Panc1 (cell line): Measurements from ENCODE around the gene FBRSL1. TPM values are rescaled to one million over a fixed set of nuclear protein-coding genes. Genes with fewer than 3 reads are reported as not detected.

Source experiments
- ATAC-seq: fragments of 200-7000 bp; cut with Tn5 transposase; 2 replicates; pipeline ENCODE4 v1.9.1; 2020; ENCODE audit warnings: mild to moderate bottlenecking, moderate library complexity
- BruUV-seq: library from RNA; stranded (reverse); fragments of 400-500 nt; replicated peaks from 2 replicates; lab custom pipeline; 2021; lab: Mats Ljungman, UMichigan
- CTCF ChIA-PET: fragments of 300-600 bp; sonication (Branson Sonifier 250); formaldehyde crosslinking; loops from one replicate; lab custom pipeline; 2022; ENCODE audit warnings: antibody characterized with exemption; lab: Charles Lee
- POLR2A ChIA-PET: fragments of 300-600 bp; sonication (Branson Sonifier 250); formaldehyde crosslinking; loops from one replicate; lab custom pipeline; 2022; ENCODE audit warnings: antibody characterized with exemption; lab: Charles Lee
- DNase-seq: peaks from one replicate; pipeline ENCODE4 v3.0.0-alpha.2; 2010; ENCODE audit warnings: low read depth, low spot score
- H3K27ac ChIP-seq: 2 replicates; pipeline ENCODE4 v1.5.1; 2011; ENCODE audit warnings: mild to moderate bottlenecking, low read length, inconsistent platforms
- H3K27me3 ChIP-seq: fragments of 200-500 bp; sonication (Bioruptor generic); 2 replicates; pipeline ENCODE4 v1.6.0; 2014; ENCODE audit warnings: low read length, inconsistent platforms; ENCODE audit not compliant: control insufficient read depth, insufficient read depth
- H3K36me3 ChIP-seq: fragments of 200-500 bp; sonication (Bioruptor generic); 2 replicates; pipeline ENCODE4 v1.5.1; 2014; ENCODE audit warnings: inconsistent platforms, mild to moderate bottlenecking, low read length, moderate library complexity; ENCODE audit not compliant: control insufficient read depth, insufficient read depth
- H3K4me1 ChIP-seq: 2 replicates; pipeline ENCODE4 v1.5.1; 2011; ENCODE audit warnings: inconsistent platforms, mild to moderate bottlenecking, low read length, moderate library complexity; ENCODE audit not compliant: control insufficient read depth, insufficient read depth
- H3K4me3 ChIP-seq, 2 experiments: 2 replicates each; pipeline ENCODE4 v1.5.1; 2011 to 2012; ENCODE audit warnings: low read depth in 2 of 2, low read length in 2 of 2, mild to moderate bottlenecking in 2 of 2, inconsistent platforms in 1 of 2, moderate library complexity in 1 of 2
- H3K9me3 ChIP-seq: fragments of 200-500 bp; sonication (Bioruptor generic); 2 replicates; pipeline ENCODE4 v1.5.1; 2014; ENCODE audit warnings: low read depth, mild to moderate bottlenecking, inconsistent platforms, low read length, moderate library complexity; ENCODE audit not compliant: control insufficient read depth, insufficient read depth
- POLR2AphosphoS5 ChIP-seq: IDR thresholded peaks from 2 replicates; pipeline ENCODE4 v1.6.1; 2012; ENCODE audit warnings: mild to moderate bottlenecking, low read depth, low read length, moderate library complexity
- SIN3A ChIP-seq: IDR thresholded peaks from 2 replicates; pipeline ENCODE4 v1.6.1; 2012; ENCODE audit warnings: low read depth, mild to moderate bottlenecking, low read length, moderate library complexity, borderline replicate concordance; ENCODE audit not compliant: insufficient read depth
- TCF7L2 ChIP-seq: IDR thresholded peaks from 2 replicates; pipeline ENCODE4 v1.6.1; 2011; ENCODE audit warnings: mild to moderate bottlenecking, low read depth, low read length, inconsistent platforms
- in situ Hi-C: cut with HindIII; loops from 2 replicates; pipeline ENCODE4 v1.10.0; 2016; ENCODE audit warnings: low sequenced_read_pairs, low pct_unique_long_range_greater_than_20kb
- intact Hi-C: fragments of 100-400 bp; cut with micrococcal nuclease; formaldehyde crosslinking; loops from one replicate; pipeline ENCODE4 v1.10.0; 2022; ENCODE audit not compliant: unreplicated experiment
- total RNA-seq: library from RNA; stranded (reverse); gene quantifications from one replicate; pipeline ENCODE4 v1.2.1, GENCODE V29; 2021; ENCODE audit not compliant: unreplicated experiment
- TF ChIP-seq, protein P1 (sequence below), 2 experiments: IDR thresholded peaks; 2 replicates each; pipeline ENCODE4 v1.6.1; 2011 to 2012; ENCODE audit warnings: low read depth in 2 of 2, control low read depth in 1 of 2, low read length in 1 of 2, mild to moderate bottlenecking in 1 of 2, moderate library complexity in 1 of 2; ENCODE audit not compliant: insufficient read depth in 1 of 2
- TF ChIP-seq, protein P2 (sequence below): fragments of 450-650 bp; IDR thresholded peaks from 2 replicates; pipeline ENCODE4 v1.5.1; 2017; ENCODE audit warnings: mild to moderate bottlenecking

FBRSL1 gene
- total RNA-seq, 1 experiment from 2014 or later: 104 TPM

DNA sequence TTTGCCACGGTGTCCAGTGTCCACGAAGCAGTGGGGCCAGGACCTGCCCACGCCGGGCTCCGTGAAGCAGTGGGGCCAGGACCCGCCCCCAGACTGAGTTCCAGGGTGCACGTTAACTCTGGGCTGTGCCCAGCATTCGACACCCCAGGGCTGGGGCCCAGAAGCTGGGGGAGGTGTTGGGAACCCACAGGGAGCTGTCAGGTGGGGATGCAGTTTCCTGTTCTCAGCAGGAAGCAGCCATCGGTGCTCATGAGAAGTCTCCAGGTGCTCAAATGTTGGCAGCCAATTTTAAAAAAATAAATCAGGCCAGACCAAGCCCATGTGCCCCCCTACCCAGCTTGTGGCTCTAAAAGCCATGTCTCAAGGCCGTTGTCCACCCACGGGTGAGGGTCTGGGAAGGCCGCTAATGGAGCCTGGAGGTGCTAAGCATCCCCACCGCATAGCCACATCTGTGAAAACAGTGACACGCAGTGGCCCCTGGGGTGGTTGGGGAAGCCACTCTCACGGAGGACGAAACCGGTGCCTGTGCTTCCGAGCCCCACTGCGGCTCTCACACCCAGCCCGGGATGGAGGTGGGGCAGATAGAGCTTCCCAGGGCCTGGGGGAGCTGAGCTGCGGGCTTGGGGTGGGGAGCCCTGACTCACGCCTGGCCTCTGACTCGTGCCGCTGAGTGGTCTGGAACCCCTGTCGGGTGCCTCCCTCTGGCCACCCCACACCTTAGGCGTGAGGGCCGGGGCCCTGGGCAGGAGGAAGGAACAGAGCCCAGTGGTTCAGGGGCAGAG lies 53.5 kb downstream of the FBRSL1 start:
- no peak for TF ChIP-seq POLR2AphosphoS5
- TF ChIP-seq, protein P1, sequence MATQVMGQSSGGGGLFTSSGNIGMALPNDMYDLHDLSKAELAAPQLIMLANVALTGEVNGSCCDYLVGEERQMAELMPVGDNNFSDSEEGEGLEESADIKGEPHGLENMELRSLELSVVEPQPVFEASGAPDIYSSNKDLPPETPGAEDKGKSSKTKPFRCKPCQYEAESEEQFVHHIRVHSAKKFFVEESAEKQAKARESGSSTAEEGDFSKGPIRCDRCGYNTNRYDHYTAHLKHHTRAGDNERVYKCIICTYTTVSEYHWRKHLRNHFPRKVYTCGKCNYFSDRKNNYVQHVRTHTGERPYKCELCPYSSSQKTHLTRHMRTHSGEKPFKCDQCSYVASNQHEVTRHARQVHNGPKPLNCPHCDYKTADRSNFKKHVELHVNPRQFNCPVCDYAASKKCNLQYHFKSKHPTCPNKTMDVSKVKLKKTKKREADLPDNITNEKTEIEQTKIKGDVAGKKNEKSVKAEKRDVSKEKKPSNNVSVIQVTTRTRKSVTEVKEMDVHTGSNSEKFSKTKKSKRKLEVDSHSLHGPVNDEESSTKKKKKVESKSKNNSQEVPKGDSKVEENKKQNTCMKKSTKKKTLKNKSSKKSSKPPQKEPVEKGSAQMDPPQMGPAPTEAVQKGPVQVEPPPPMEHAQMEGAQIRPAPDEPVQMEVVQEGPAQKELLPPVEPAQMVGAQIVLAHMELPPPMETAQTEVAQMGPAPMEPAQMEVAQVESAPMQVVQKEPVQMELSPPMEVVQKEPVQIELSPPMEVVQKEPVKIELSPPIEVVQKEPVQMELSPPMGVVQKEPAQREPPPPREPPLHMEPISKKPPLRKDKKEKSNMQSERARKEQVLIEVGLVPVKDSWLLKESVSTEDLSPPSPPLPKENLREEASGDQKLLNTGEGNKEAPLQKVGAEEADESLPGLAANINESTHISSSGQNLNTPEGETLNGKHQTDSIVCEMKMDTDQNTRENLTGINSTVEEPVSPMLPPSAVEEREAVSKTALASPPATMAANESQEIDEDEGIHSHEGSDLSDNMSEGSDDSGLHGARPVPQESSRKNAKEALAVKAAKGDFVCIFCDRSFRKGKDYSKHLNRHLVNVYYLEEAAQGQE (IDR thresholded peaks at IDR 0.05; ENCODE audit: insufficient read depth in 1 of 2, low read depth in 2 of 2, low read length in 1 of 2): no peak
- TF ChIP-seq SIN3A: no peak
- TF ChIP-seq, protein P2, sequence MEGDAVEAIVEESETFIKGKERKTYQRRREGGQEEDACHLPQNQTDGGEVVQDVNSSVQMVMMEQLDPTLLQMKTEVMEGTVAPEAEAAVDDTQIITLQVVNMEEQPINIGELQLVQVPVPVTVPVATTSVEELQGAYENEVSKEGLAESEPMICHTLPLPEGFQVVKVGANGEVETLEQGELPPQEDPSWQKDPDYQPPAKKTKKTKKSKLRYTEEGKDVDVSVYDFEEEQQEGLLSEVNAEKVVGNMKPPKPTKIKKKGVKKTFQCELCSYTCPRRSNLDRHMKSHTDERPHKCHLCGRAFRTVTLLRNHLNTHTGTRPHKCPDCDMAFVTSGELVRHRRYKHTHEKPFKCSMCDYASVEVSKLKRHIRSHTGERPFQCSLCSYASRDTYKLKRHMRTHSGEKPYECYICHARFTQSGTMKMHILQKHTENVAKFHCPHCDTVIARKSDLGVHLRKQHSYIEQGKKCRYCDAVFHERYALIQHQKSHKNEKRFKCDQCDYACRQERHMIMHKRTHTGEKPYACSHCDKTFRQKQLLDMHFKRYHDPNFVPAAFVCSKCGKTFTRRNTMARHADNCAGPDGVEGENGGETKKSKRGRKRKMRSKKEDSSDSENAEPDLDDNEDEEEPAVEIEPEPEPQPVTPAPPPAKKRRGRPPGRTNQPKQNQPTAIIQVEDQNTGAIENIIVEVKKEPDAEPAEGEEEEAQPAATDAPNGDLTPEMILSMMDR: no peak
- no peak for TF ChIP-seq TCF7L2
- intact Hi-C loops: no loop called here

DNA sequence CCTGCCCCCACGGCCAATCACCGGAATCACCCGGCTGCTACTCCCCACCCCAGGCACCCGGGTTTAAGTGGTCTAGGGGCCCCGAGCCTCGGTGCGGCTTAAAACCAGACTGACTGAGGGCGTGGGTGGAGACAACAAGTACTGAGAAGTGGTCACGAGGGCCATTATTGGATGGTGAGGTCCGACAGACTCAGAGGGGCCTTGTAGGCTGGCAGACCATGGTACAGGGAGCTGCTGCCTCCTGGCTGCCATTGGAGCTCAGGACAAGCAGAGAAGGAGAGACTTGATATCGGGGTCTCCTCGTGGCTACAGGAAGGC lies 54.1 kb downstream of the FBRSL1 start:
- in situ Hi-C loops: no loop called here
- H3K27me3 ChIP-seq: no peaks in the 10 kb centered on the region
- no peaks in the 10 kb centered on the region for H3K4me1 ChIP-seq
- DNase-seq (no peak), ATAC-seq (no peak)
- BruUV-seq: no TSS peak
- H3K4me3 ChIP-seq: no peak overlapping the region
- no peak for TF ChIP-seq POLR2AphosphoS5
- TF ChIP-seq, protein P1 (IDR thresholded peaks at IDR 0.05; ENCODE audit: insufficient read depth in 1 of 2, low read depth in 2 of 2, low read length in 1 of 2): no peak
- TF ChIP-seq, protein P2: no peak; the same call in 1 of the 2 replicates
- TF ChIP-seq SIN3A: no peak
- no peak for TF ChIP-seq TCF7L2
- intact Hi-C loops: no loop called here
- POLR2A ChIA-PET: no interaction called here
- CTCF ChIA-PET: interaction anchor here (0.5 kb wide), 1 partner anchor 128 kb away, joined by 4 read pairs; no protein-coding TSS in a partner anchor
- no peaks in the 10 kb centered on the region for H3K36me3 ChIP-seq
- no peak overlapping the region for H3K27ac ChIP-seq
- no peaks in the 10 kb centered on the region for H3K9me3 ChIP-seq

More for the DNA sequence above, 53.5 kb downstream of the FBRSL1 start:
- no peak for DNase-seq
- H3K27me3 ChIP-seq: no peaks in the 10 kb centered on the region
- in situ Hi-C loops: no loop called here
- no peak overlapping the region for H3K4me3 ChIP-seq
- H3K9me3 ChIP-seq: no peaks in the 10 kb centered on the region
- no peak overlapping the region for H3K27ac ChIP-seq
- no peak for ATAC-seq
- CTCF ChIA-PET: no interaction called here
- no peaks in the 10 kb centered on the region for H3K36me3 ChIP-seq
- POLR2A ChIA-PET: no interaction called here
- H3K4me1 ChIP-seq: no peaks in the 10 kb centered on the region
- no TSS peak for BruUV-seq
